SK-N-SH (cell line): Measurements from ENCODE around the gene IRGM. TPM values are rescaled to one million over a fixed set of nuclear protein-coding genes. Genes with fewer than 3 reads are reported as not detected.

ENCODE experiments used
- CTCF ChIA-PET: fragments of 300-600, 350-600 bp; formaldehyde crosslinking; extraction: SDS; loops from one replicate; lab custom pipeline; 2021; lab: Yijun Ruan, JAX
- POLR2A ChIA-PET: fragments of 350-600 bp; sonication (Branson Sonifier 250); formaldehyde crosslinking; extraction: SDS; loops from one replicate; lab custom pipeline; 2020; ENCODE audit warnings: antibody characterized with exemption, inconsistent platforms; lab: Yijun Ruan, JAX
- DNase-seq: peaks from one replicate; pipeline ENCODE4 v3.0.0; 2012
- H2AFZ ChIP-seq: fragments of 200-600 bp; sonication (generic); 2 replicates; pipeline ENCODE4 v1.8.1; 2016; ENCODE audit warnings: antibody characterized with exemption, mild to moderate bottlenecking, low read depth
- H3F3A ChIP-seq: fragments of 200-600 bp; sonication (generic); replicated peaks from 2 replicates; pipeline ENCODE3; 2016; ENCODE audit warnings: antibody characterized with exemption, mild to moderate bottlenecking; ENCODE audit not compliant: insufficient read depth
- H3K27ac ChIP-seq, 2 experiments: fragments of 200-500 bp in 1 of 2; fragments of 200-600 bp in 1 of 2; sonication (Bioruptor generic) in 1 of 2; sonication (generic), shearing (Covaris generic) in 1 of 2; 2 replicates each; pipeline versions ENCODE4 v1.5.1 to v1.6.1; 2014 to 2016; ENCODE audit warnings: low read depth in 2 of 2, inconsistent platforms in 1 of 2, low read length in 1 of 2, mild to moderate bottlenecking in 1 of 2, mixed read lengths in 1 of 2
- H3K27me3 ChIP-seq: fragments of 200-600 bp; sonication (generic), shearing (Covaris generic); 2 replicates; pipeline ENCODE4 v1.6.1; 2016; ENCODE audit warnings: mixed run types; ENCODE audit not compliant: insufficient read depth
- H3K36me3 ChIP-seq, 2 experiments: fragments of 200-500 bp in 1 of 2; fragments of 200-600 bp in 1 of 2; sonication (Bioruptor generic) in 1 of 2; sonication (generic) in 1 of 2; replicated peaks in 1 of 2; 2 replicates each; pipeline versions ENCODE3 to v1.5.1; 2014 to 2016; ENCODE audit warnings: low read length in 1 of 2, mild to moderate bottlenecking in 1 of 2; ENCODE audit not compliant: insufficient read depth in 2 of 2, control insufficient read depth in 1 of 2
- H3K4me1 ChIP-seq, 2 experiments: fragments of 200-500 bp in 1 of 2; fragments of 200-600 bp in 1 of 2; sonication (Bioruptor generic) in 1 of 2; sonication (generic), shearing (Covaris generic) in 1 of 2; 2 replicates each; pipeline versions ENCODE4 v1.5.1 to v1.6.1; 2014 to 2016; ENCODE audit warnings: low read depth in 1 of 2, low read length in 1 of 2, mixed run types in 1 of 2; ENCODE audit not compliant: insufficient read depth in 2 of 2, control insufficient read depth in 1 of 2
- H3K4me2 ChIP-seq: fragments of 200-600 bp; sonication (generic), shearing (Covaris generic); 2 replicates; pipeline ENCODE4 v1.6.1; 2017; ENCODE audit warnings: mixed run types
- H3K4me3 ChIP-seq, 2 experiments: fragments of 200-500 bp in 1 of 2; fragments of 200-600 bp in 1 of 2; sonication (Bioruptor generic) in 1 of 2; sonication (generic), shearing (Covaris generic) in 1 of 2; 2 replicates each; pipeline versions ENCODE4 v1.5.1 to v1.8.1; 2014 to 2016; ENCODE audit warnings: low read depth in 2 of 2, inconsistent platforms in 1 of 2, low read length in 1 of 2, mild to moderate bottlenecking in 1 of 2, mixed read lengths in 1 of 2, moderate library complexity in 1 of 2
- H3K79me2 ChIP-seq: fragments of 200-600 bp; sonication (generic); 2 replicates; pipeline ENCODE4 v1.8.1; 2017; ENCODE audit warnings: mild to moderate bottlenecking; ENCODE audit not compliant: insufficient read depth
- H3K9ac ChIP-seq: fragments of 200-600 bp; sonication (generic); 2 replicates; pipeline ENCODE4 v1.6.1; 2017; ENCODE audit warnings: mixed run types
- H3K9me2 ChIP-seq: fragments of 200-600 bp; sonication (generic); 2 replicates; pipeline ENCODE4 v1.6.1; 2017; ENCODE audit warnings: mixed run types
- H3K9me3 ChIP-seq: fragments of 200-600 bp; sonication (generic); 2 replicates; pipeline ENCODE4 v1.6.1; 2017; ENCODE audit warnings: mixed run types, mild to moderate bottlenecking, moderate library complexity
- H4K20me1 ChIP-seq: fragments of 200-600 bp; sonication (generic); 2 replicates; pipeline ENCODE4 v1.6.1; 2017; ENCODE audit warnings: mild to moderate bottlenecking, mixed run types; ENCODE audit not compliant: insufficient read depth
- CHD2 ChIP-seq: fragments of 150-350 bp; IDR thresholded peaks from 2 replicates; pipeline ENCODE4 v1.6.1; 2018; ENCODE audit warnings: low read length; ENCODE audit not compliant: partially characterized antibody
- ELF1 ChIP-seq: IDR thresholded peaks from 2 replicates; pipeline ENCODE4 v1.4.0; 2012
- EZH2phosphoT487 ChIP-seq: fragments of 200-600 bp; sonication (generic); IDR thresholded peaks from 2 replicates; pipeline ENCODE4 v1.6.1; 2017; ENCODE audit warnings: low read depth, mixed run types, mild to moderate bottlenecking, antibody characterized with exemption, moderate library complexity, borderline replicate concordance
- GABPA ChIP-seq: IDR thresholded peaks from 2 replicates; pipeline ENCODE4 v1.4.0; 2012; ENCODE audit warnings: low read depth, mild to moderate bottlenecking
- JUND ChIP-seq: IDR thresholded peaks from 2 replicates; pipeline ENCODE4 v1.4.0; 2012
- SIN3A ChIP-seq: IDR thresholded peaks from 2 replicates; pipeline ENCODE4 v1.6.1; 2012; ENCODE audit warnings: low read depth, mild to moderate bottlenecking, low read length, moderate library complexity, borderline replicate concordance
- WGBS: methylation state at CpG from one replicate; pipeline ENCODE4 v1.1.6; 2017; ENCODE audit warnings: low lambda C conversion rate; 5-methylcytosine and 5-hydroxymethylcytosine counted together
- polyA plus RNA-seq, 3 experiments: library from polyadenylated mRNA; depleted of rRNA; stranded (reverse); fragments of >200 nt; gene quantifications; 2 replicates each; pipeline ENCODE4 v1.2.3, GENCODE V29; 2012
- TF ChIP-seq, protein P1 (sequence below): IDR thresholded peaks from 2 replicates; pipeline ENCODE4 v1.4.0; 2012; ENCODE audit warnings: low read depth, borderline replicate concordance
- TF ChIP-seq, protein P2 (sequence below): IDR thresholded peaks from 2 replicates; pipeline ENCODE4 v1.6.1; 2012; ENCODE audit warnings: mild to moderate bottlenecking, low read depth, low read length, moderate library complexity

IRGM gene
- polyA plus RNA-seq, 1 of the 3 experiments (the other 2 are of a cell fraction) = 0.13 TPM

DNA sequence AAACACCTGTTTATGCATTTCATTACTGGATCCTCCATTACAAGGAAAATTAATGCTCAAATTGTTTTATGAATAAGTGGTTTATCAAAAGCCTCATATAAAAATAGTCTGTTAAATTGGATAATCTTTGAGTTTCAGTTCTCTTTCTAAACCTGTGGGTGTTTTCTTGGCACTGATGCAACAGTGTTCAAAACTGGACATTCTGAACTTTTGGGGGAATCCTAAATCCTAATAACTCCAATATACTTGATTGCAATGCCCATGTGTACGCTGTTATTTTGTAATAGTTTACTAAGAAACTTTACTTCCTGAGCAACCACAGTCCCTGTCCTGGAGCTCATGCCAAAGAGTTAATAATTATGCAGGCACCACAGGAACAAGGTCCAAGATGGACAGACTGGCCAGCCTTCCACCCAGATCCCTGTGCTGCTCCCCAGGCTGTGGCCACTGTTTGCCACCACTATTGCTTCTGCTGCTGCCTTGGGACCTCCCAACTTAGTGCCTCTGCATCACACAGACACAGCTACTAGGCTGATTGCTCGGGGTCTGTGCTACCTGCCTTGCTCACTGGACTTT, 14.0 kb downstream of the IRGM start:
- no peak overlapping the region for H3K9ac ChIP-seq
- H3K79me2 ChIP-seq = no peaks in the 10 kb centered on the region
- no peaks in the 10 kb centered on the region for H3K27me3 ChIP-seq
- H3K4me3 ChIP-seq = no peak overlapping the region
- H3K4me1 ChIP-seq = no peaks in the 10 kb centered on the region
- DNase-seq = no peak
- no peaks in the 10 kb centered on the region for H3K9me2 ChIP-seq
- TF ChIP-seq GABPA = no peak
- no peak for TF ChIP-seq SIN3A
- TF ChIP-seq EZH2phosphoT487 = no peak
- TF ChIP-seq, protein P1, sequence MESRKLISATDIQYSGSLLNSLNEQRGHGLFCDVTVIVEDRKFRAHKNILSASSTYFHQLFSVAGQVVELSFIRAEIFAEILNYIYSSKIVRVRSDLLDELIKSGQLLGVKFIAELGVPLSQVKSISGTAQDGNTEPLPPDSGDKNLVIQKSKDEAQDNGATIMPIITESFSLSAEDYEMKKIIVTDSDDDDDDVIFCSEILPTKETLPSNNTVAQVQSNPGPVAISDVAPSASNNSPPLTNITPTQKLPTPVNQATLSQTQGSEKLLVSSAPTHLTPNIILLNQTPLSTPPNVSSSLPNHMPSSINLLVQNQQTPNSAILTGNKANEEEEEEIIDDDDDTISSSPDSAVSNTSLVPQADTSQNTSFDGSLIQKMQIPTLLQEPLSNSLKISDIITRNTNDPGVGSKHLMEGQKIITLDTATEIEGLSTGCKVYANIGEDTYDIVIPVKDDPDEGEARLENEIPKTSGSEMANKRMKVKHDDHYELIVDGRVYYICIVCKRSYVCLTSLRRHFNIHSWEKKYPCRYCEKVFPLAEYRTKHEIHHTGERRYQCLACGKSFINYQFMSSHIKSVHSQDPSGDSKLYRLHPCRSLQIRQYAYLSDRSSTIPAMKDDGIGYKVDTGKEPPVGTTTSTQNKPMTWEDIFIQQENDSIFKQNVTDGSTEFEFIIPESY = no peak
- TF ChIP-seq, protein P2, sequence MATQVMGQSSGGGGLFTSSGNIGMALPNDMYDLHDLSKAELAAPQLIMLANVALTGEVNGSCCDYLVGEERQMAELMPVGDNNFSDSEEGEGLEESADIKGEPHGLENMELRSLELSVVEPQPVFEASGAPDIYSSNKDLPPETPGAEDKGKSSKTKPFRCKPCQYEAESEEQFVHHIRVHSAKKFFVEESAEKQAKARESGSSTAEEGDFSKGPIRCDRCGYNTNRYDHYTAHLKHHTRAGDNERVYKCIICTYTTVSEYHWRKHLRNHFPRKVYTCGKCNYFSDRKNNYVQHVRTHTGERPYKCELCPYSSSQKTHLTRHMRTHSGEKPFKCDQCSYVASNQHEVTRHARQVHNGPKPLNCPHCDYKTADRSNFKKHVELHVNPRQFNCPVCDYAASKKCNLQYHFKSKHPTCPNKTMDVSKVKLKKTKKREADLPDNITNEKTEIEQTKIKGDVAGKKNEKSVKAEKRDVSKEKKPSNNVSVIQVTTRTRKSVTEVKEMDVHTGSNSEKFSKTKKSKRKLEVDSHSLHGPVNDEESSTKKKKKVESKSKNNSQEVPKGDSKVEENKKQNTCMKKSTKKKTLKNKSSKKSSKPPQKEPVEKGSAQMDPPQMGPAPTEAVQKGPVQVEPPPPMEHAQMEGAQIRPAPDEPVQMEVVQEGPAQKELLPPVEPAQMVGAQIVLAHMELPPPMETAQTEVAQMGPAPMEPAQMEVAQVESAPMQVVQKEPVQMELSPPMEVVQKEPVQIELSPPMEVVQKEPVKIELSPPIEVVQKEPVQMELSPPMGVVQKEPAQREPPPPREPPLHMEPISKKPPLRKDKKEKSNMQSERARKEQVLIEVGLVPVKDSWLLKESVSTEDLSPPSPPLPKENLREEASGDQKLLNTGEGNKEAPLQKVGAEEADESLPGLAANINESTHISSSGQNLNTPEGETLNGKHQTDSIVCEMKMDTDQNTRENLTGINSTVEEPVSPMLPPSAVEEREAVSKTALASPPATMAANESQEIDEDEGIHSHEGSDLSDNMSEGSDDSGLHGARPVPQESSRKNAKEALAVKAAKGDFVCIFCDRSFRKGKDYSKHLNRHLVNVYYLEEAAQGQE = no peak
- no peak overlapping the region for H3K4me2 ChIP-seq
- H3K36me3 ChIP-seq = no peaks in the 10 kb centered on the region
- H3F3A ChIP-seq = no peaks in the 10 kb centered on the region
- POLR2A ChIA-PET = no interaction called here
- CTCF ChIA-PET = interaction anchor here (1.6 kb wide), 1 partner anchor 13 kb away, joined by 6 read pairs; no protein-coding TSS in a partner anchor
- no peak overlapping the region for H2AFZ ChIP-seq
- 0% methylated on average over 2 of the region's 2 CpGs for WGBS
- H3K27ac ChIP-seq = no peak overlapping the region
- H3K9me3 ChIP-seq = no peaks in the 10 kb centered on the region
- no peaks in the 10 kb centered on the region for H4K20me1 ChIP-seq

DNA sequence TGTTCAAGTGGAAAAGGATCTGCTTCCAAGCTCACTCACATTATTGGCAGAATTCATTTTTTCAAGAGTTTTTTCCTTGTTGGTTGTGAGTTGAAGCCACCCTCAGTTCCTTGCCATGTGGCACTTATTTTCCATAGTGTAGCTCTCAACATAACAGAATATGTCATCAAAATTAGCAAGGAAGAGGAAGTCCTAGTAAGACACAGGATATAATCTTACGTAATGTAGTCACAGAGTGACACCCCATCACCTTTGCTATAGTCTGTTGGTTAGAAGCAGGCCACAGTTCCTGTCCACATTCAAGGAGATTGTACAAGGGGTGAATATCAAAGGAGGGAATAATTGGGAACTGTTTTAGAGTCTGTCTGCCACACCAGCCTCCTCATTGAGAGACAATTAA, 15.7 kb downstream of the IRGM start:
- Histone ChIP-seq H3K9me3 (no peaks in the 10 kb centered on the region), H3K9me2 (no peaks in the 10 kb centered on the region), H4K20me1 (no peaks in the 10 kb centered on the region), H3K4me1 (no peaks in the 10 kb centered on the region), H3F3A (no peaks in the 10 kb centered on the region), H3K4me3 (no peak overlapping the region), H3K36me3 (no peaks in the 10 kb centered on the region), H2AFZ (no peak overlapping the region), H3K79me2 (no peaks in the 10 kb centered on the region), H3K9ac (no peak overlapping the region), H3K4me2 (no peak overlapping the region), H3K27ac (no peak overlapping the region), H3K27me3 (no peaks in the 10 kb centered on the region)
- no peak for TF ChIP-seq CHD2
- TF ChIP-seq JUND = no peak
- TF ChIP-seq ELF1 = no peak
- 8% methylated on average over 1 of the region's 1 CpG for WGBS
- no peak for DNase-seq
- ChIA-PET POLR2A (no interaction called here), CTCF (interaction anchor here (1.6 kb wide), 1 partner anchor 15 kb away, joined by 6 read pairs; no protein-coding TSS in a partner anchor)
